Subcutaneous preadipocyte (primary cell): Measurements from ENCODE around the gene DESI2. TPM values are rescaled to one million over a fixed set of nuclear protein-coding genes. Genes with fewer than 3 reads are reported as not detected.

Experiments
- small RNA-seq: library from RNA; depleted of rRNA; stranded (forward); fragments of <200 nt; gene quantifications from one replicate; pipeline ENCODE3, GENCODE V24; 2012
- total RNA-seq: library from RNA; depleted of rRNA; stranded (reverse); fragments of >200 nt; gene quantifications from 2 replicates; pipeline ENCODE4 v1.2.3, GENCODE V29; 2012

The DESI2 gene
- total RNA-seq, result 29.0 and 39.9 TPM in 2 replicates

DNA sequence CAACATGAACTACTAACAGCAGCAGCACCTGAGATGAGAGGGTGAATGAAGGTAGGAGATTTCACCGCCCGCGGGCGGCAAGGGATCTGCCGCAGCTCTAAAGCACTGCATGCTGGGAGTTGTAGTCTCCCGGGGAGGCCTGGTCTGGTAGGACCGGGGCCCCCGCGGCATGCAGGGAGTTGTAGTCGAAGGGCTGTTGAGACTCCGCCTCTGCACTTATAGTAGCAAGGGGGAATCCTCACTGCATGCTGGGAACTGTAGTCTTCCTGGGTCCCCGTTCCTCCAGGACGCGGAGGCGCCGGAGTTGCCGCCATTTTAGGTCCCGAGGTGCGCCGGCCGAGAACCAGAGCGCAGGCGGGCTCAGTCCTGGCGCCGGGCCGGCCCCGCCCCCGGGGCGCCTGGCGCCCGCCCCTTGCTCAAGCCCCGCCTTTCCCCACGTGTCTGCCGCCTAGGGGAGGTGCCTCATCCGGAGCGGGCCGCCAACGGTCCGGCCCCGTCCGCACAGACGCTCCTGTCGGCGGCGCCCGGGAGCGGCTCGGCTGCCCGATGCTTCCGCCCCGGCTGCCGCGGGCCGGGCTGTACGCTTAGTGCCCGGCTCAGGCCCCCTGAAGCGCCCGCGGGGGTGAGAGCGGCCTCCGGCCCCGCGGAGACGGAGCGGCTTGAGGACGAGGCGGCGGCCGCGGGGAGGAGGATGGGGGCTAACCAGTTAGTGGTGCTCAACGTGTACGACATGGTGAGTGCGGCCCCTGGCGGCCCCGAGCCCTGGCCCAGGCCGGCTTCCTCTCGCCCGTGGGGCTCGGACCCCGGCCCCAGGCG, at the start of gene DESI2:
Gene DESI2 (plus strand): TSS at position 504 of the 816 bp plus-strand sequence. CDS start 188 bp downstream, at position 692.

Small RNA genes lying within 50 kb of the gene (small RNA-seq; reads per million reads assigned to genes)
- gene AL451007.1, result not detected

Other genes starting within 250 kb of the DESI2 start
- 43.2 and 44.1 TPM in 2 replicates for gene ADSS2, start 201.2 kb upstream of the DESI2 start, total RNA-seq
- gene CATSPERE, start 191.9 kb upstream of the DESI2 start, total RNA-seq, result 0.78 and 1.5 TPM in 2 replicates
- gene COX20, start 182.5 kb downstream of the DESI2 start, total RNA-seq, result 16.8 and 18.0 TPM in 2 replicates
- gene HNRNPU, start 211.4 kb downstream of the DESI2 start, total RNA-seq, result 194 and 271 TPM in 2 replicates